HepG2 (cell line): ENCODE data around the gene PPP4R4. TPM values are rescaled to one million over a fixed set of nuclear protein-coding genes. Genes with fewer than 3 reads are reported as not detected.

Source experiments
- AFF4 ChIP-seq: sonication (generic); formaldehyde crosslinking; IDR thresholded peaks from 2 replicates; pipeline ENCODE4 v1.4.0; 2020; ENCODE audit warnings: missing genetic modification reagents
- ARHGAP35 ChIP-seq: sonication (generic); formaldehyde crosslinking; IDR thresholded peaks from 2 replicates; pipeline ENCODE4 v1.9.0; 2022; ENCODE audit warnings: mild to moderate bottlenecking, inconsistent platforms, moderate library complexity, missing genetic modification reagents, borderline replicate concordance
- CAMTA2 ChIP-seq: sonication (generic); formaldehyde crosslinking; IDR thresholded peaks from 2 replicates; pipeline ENCODE4 v1.4.0; 2020; ENCODE audit warnings: mild to moderate bottlenecking, missing genetic modification reagents, borderline replicate concordance
- GRHL1 ChIP-seq: sonication (generic); formaldehyde crosslinking; conservative IDR thresholded peaks from 2 replicates; pipeline ENCODE4 v1.8.0; 2022; ENCODE audit warnings: missing genetic modification reagents
- HNF4A ChIP-seq: sonication (generic); formaldehyde crosslinking; IDR thresholded peaks from 2 replicates; pipeline ENCODE4 v1.4.0; 2020; ENCODE audit warnings: missing genetic modification reagents
- KLF12 ChIP-seq: sonication (generic); formaldehyde crosslinking; IDR thresholded peaks from 2 replicates; pipeline ENCODE4 v1.4.0; 2020; ENCODE audit warnings: missing genetic modification reagents, borderline replicate concordance
- KMT2B ChIP-seq: IDR thresholded peaks from 2 replicates; pipeline ENCODE4 v1.6.1; 2016; ENCODE audit warnings: missing genetic modification reagents, missing compliant biosample characterization
- NFATC3 ChIP-seq: sonication (generic); formaldehyde crosslinking; IDR thresholded peaks from 2 replicates; pipeline ENCODE4 v1.5.1; 2020; ENCODE audit warnings: mild to moderate bottlenecking, missing genetic modification reagents
- NFRKB ChIP-seq: fragments of 450-650 bp; IDR thresholded peaks from 2 replicates; pipeline ENCODE4 v1.6.1; 2017
- PCBP2 ChIP-seq: fragments of 200-400 bp; formaldehyde crosslinking; optimal IDR thresholded peaks from 2 replicates; pipeline ENCODE3; 2018; ENCODE audit warnings: low read length, low read depth; ENCODE audit not compliant: poor library complexity, severe bottlenecking
- PRPF4 ChIP-seq: fragments of 200-400 bp; formaldehyde crosslinking; IDR thresholded peaks from 2 replicates; pipeline ENCODE4 v1.6.1; 2016; ENCODE audit warnings: low read length, low read depth; ENCODE audit not compliant: poor library complexity, severe bottlenecking
- RAD21 ChIP-seq: fragments of 450-650 bp; formaldehyde crosslinking; IDR thresholded peaks from 2 replicates; pipeline ENCODE4 v1.5.0; 2020; ENCODE audit warnings: mild to moderate bottlenecking
- SPEN ChIP-seq: sonication (generic); formaldehyde crosslinking; IDR thresholded peaks from 2 replicates; pipeline ENCODE4 v1.5.1; 2020; ENCODE audit warnings: low read depth, mild to moderate bottlenecking, missing genetic modification reagents
- SRY ChIP-seq: sonication (generic); formaldehyde crosslinking; IDR thresholded peaks from 2 replicates; pipeline ENCODE4 v1.8.0; 2022; ENCODE audit warnings: mild to moderate bottlenecking, missing genetic modification reagents
- ZC3H13 ChIP-seq: sonication (generic); formaldehyde crosslinking; IDR thresholded peaks from 2 replicates; pipeline ENCODE4 v1.8.1; 2023; ENCODE audit warnings: mild to moderate bottlenecking, missing genetic modification reagents, moderate library complexity
- ZFYVE20 ChIP-seq: sonication (generic); formaldehyde crosslinking; IDR thresholded peaks from 2 replicates; pipeline ENCODE4 v1.8.0; 2023; ENCODE audit warnings: low read depth, mild to moderate bottlenecking, moderate library complexity, missing genetic modification reagents, borderline replicate concordance
- ZKSCAN1 ChIP-seq: fragments of 150-350 bp; IDR thresholded peaks from 2 replicates; pipeline ENCODE4 v1.6.1; 2014; ENCODE audit warnings: low read length
- ZNF331 ChIP-seq: sonication (generic); formaldehyde crosslinking; IDR thresholded peaks from 2 replicates; pipeline ENCODE4 v1.4.0; 2020; ENCODE audit warnings: missing genetic modification reagents
- ZNF530 ChIP-seq: sonication (generic); formaldehyde crosslinking; IDR thresholded peaks from 2 replicates; pipeline ENCODE4 v1.5.0; 2020; ENCODE audit warnings: low read depth, mild to moderate bottlenecking, missing genetic modification reagents
- ZNF616 ChIP-seq: sonication (generic); formaldehyde crosslinking; IDR thresholded peaks from 2 replicates; pipeline ENCODE4 v1.5.0; 2020; ENCODE audit warnings: low read depth, mild to moderate bottlenecking, missing genetic modification reagents
- ZNF775 ChIP-seq: sonication (generic); formaldehyde crosslinking; IDR thresholded peaks from 2 replicates; pipeline ENCODE4 v1.4.0; 2020; ENCODE audit warnings: missing genetic modification reagents, mild to moderate bottlenecking, moderate library complexity, borderline replicate concordance
- ZSCAN5A ChIP-seq: sonication (generic); formaldehyde crosslinking; IDR thresholded peaks from 2 replicates; pipeline ENCODE4 v1.8.0; 2022; ENCODE audit warnings: mild to moderate bottlenecking, missing genetic modification reagents, borderline replicate concordance
- polyA plus RNA-seq, 8 experiments: library from polyadenylated mRNA; depleted of rRNA in 3 of 8; stranded (reverse) in 7 of 8; unstranded in 1 of 8; fragments of >200 nt; fragmentation: Illumina TruSeq in 4 of 8; extraction: Trizol in 4 of 8; gene quantifications; 2 replicates each; pipeline versions ENCODE4 v1.2.1 to v1.2.3, GENCODE V29; 2011 to 2016; ENCODE audit warnings: low read depth in 4 of 8, missing spikeins in 1 of 8, mixed read lengths in 1 of 8; ENCODE audit not compliant: insufficient read depth in 1 of 8
- total RNA-seq, 5 experiments: library from RNA; depleted of rRNA; stranded (reverse); fragments of >200 nt; fragmentation: Illumina TruSeq; extraction: Trizol; gene quantifications; 2 replicates each; pipeline ENCODE4 v1.2.3, GENCODE V29; 2016; ENCODE audit warnings: low read depth in 1 of 5

Gene PPP4R4
- total and polyA plus RNA-seq, 2 of the 13 experiments (the other 11 are each of a cell fraction or from before 2014, with no cell fraction given) = 9.5 to 19.8 TPM

GRCh38 chr14:94292872-94293577 is 118.9 kb downstream of the PPP4R4 start, which contains the start of gene SERPINA10 (continued):
- peak; percentile 90; the same call in 1 of the 2 replicates for TF ChIP-seq ZSCAN5A (CRISPR knock-in tag)
- peak; percentile 50; the same call in 1 of the 2 replicates for TF ChIP-seq SPEN
- TF ChIP-seq NFATC3 = no peak
- TF ChIP-seq KLF12 (CRISPR knock-in tag) = no peak
- no peak for TF ChIP-seq ZC3H13 (CRISPR knock-in tag)
- TF ChIP-seq ARHGAP35 (CRISPR knock-in tag) = no peak
- peak; percentile 56 for TF ChIP-seq ZNF331
- TF ChIP-seq PRPF4 = peak; percentile 32
- TF ChIP-seq HNF4A (CRISPR knock-in tag) = peak; percentile 90
- TF ChIP-seq AFF4 = peak; percentile 79; the same call in 1 of the 2 replicates
- TF ChIP-seq ZFYVE20 (CRISPR knock-in tag) = no peak
- no peak for TF ChIP-seq CAMTA2 (CRISPR knock-in tag)
- no peak for TF ChIP-seq ZKSCAN1
- TF ChIP-seq ZNF616 (CRISPR knock-in tag) = no peak
- TF ChIP-seq PCBP2 = no peak
- TF ChIP-seq ZNF775 (CRISPR knock-in tag) = no peak
- no peak for TF ChIP-seq GRHL1 (CRISPR knock-in tag)
- TF ChIP-seq NFRKB = no peak
- TF ChIP-seq SRY = no peak; the same call in 1 of the 2 replicates
- peak; percentile 20; the same call in 1 of the 2 replicates for TF ChIP-seq RAD21 (CRISPR knock-in tag)
- no peak; the same call in 1 of the 2 replicates for TF ChIP-seq KMT2B (CRISPR knock-in tag)
- no peak for TF ChIP-seq ZNF530 (CRISPR knock-in tag)
